ENCODE results near the gene UBL7.
A peak's percentile ranks its signal among the peaks of the same experiment; 100 is the strongest.

UBL7 gene

GRCh38 chr15:74460871-74461846 is at the start of gene UBL7:
TSS of gene UBL7 (minus strand) at chr15:74461160. CDS start at chr15:74458867, 2,293 bp downstream.
- H3K9ac ChIP-seq (ENCODE audit: low read depth, low read length): peak within 1 kb of the TSS; percentile 81
- H3K9me3 ChIP-seq (ENCODE audit: control insufficient read depth, insufficient read depth, low read length): no peaks in the 10 kb centered on the region; the same call in 1 of the 2 replicates

GRCh38 chr15:74506515-74506840 is 45.5 kb upstream of the UBL7 start:
- Histone ChIP-seq H3K9me3 (ENCODE audit: control insufficient read depth, insufficient read depth, low read length) (no peaks in the 10 kb centered on the region), H3K36me3 (ENCODE audit: insufficient read depth, low read length) (no peaks in the 10 kb centered on the region), H3K4me1 (ENCODE audit: insufficient read depth, low read length) (no peaks in the 10 kb centered on the region), H3K9ac (ENCODE audit: low read depth, low read length) (no peak overlapping the region)

More at GRCh38 chr15:74460871-74461846, at the start of gene UBL7:
- H3K36me3 ChIP-seq (ENCODE audit: insufficient read depth, low read length): peaks cover 2% of the 10 kb centered on the region; the same call in 1 of the 2 replicates
- no peaks in the 10 kb centered on the region for H3K4me1 ChIP-seq (ENCODE audit: insufficient read depth, low read length)

GRCh38 chr15:74505837-74506514 is 45.0 kb upstream of the UBL7 start:
- Histone ChIP-seq H3K36me3 (ENCODE audit: insufficient read depth, low read length) (no peaks in the 10 kb centered on the region), H3K4me1 (ENCODE audit: insufficient read depth, low read length) (no peaks in the 10 kb centered on the region), H3K9ac (ENCODE audit: low read depth, low read length) (no peak overlapping the region), H3K9me3 (ENCODE audit: control insufficient read depth, insufficient read depth, low read length) (no peaks in the 10 kb centered on the region)

GRCh38 chr15:74504836-74505235 is 43.9 kb upstream of the UBL7 start:
- H3K36me3 ChIP-seq (ENCODE audit: insufficient read depth, low read length): no peaks in the 10 kb centered on the region
- no peaks in the 10 kb centered on the region for H3K9me3 ChIP-seq (ENCODE audit: control insufficient read depth, insufficient read depth, low read length)
- no peak overlapping the region for H3K9ac ChIP-seq (ENCODE audit: low read depth, low read length)
- no peaks in the 10 kb centered on the region for H3K4me1 ChIP-seq (ENCODE audit: insufficient read depth, low read length)

- no peaks in the 10 kb centered on the region for H3K9me3 ChIP-seq (ENCODE audit: control insufficient read depth, insufficient read depth, low read length)
- H3K4me1 ChIP-seq (ENCODE audit: insufficient read depth, low read length): no peaks in the 10 kb centered on the region
- no peaks in the 10 kb centered on the region for H3K36me3 ChIP-seq (ENCODE audit: insufficient read depth, low read length)
- no peak overlapping the region for H3K9ac ChIP-seq (ENCODE audit: low read depth, low read length)
Observed at GRCh38 chr15:74504418-74504817, 43.5 kb upstream of the UBL7 start.

- Histone ChIP-seq H3K36me3 (ENCODE audit: insufficient read depth, low read length) (no peaks in the 10 kb centered on the region), H3K4me1 (ENCODE audit: insufficient read depth, low read length) (no peaks in the 10 kb centered on the region), H3K9me3 (ENCODE audit: control insufficient read depth, insufficient read depth, low read length) (no peaks in the 10 kb centered on the region), H3K9ac (ENCODE audit: low read depth, low read length) (no peak overlapping the region)
Observed at GRCh38 chr15:74502301-74502700, 41.3 kb upstream of the UBL7 start.

GRCh38 chr15:74500401-74500800 is 39.4 kb upstream of the UBL7 start:
- Histone ChIP-seq H3K9me3 (ENCODE audit: control insufficient read depth, insufficient read depth, low read length) (no peaks in the 10 kb centered on the region), H3K4me1 (ENCODE audit: insufficient read depth, low read length) (no peaks in the 10 kb centered on the region), H3K36me3 (ENCODE audit: insufficient read depth, low read length) (no peaks in the 10 kb centered on the region), H3K9ac (ENCODE audit: low read depth, low read length) (no peak overlapping the region)

- Histone ChIP-seq H3K9me3 (ENCODE audit: control insufficient read depth, insufficient read depth, low read length) (no peaks in the 10 kb centered on the region), H3K4me1 (ENCODE audit: insufficient read depth, low read length) (no peaks in the 10 kb centered on the region), H3K36me3 (ENCODE audit: insufficient read depth, low read length) (no peaks in the 10 kb centered on the region), H3K9ac (ENCODE audit: low read depth, low read length) (no peak overlapping the region)
Observed at GRCh38 chr15:74499366-74499765, 38.4 kb upstream of the UBL7 start.

- Histone ChIP-seq H3K36me3 (ENCODE audit: insufficient read depth, low read length) (no peaks in the 10 kb centered on the region), H3K4me1 (ENCODE audit: insufficient read depth, low read length) (no peaks in the 10 kb centered on the region), H3K9ac (ENCODE audit: low read depth, low read length) (no peak overlapping the region), H3K9me3 (ENCODE audit: control insufficient read depth, insufficient read depth, low read length) (no peaks in the 10 kb centered on the region)
Observed at GRCh38 chr15:74497584-74497983, 36.6 kb upstream of the UBL7 start.

- Histone ChIP-seq H3K4me1 (ENCODE audit: insufficient read depth, low read length) (no peaks in the 10 kb centered on the region), H3K36me3 (ENCODE audit: insufficient read depth, low read length) (no peaks in the 10 kb centered on the region), H3K9ac (ENCODE audit: low read depth, low read length) (no peak overlapping the region), H3K9me3 (ENCODE audit: control insufficient read depth, insufficient read depth, low read length) (no peaks in the 10 kb centered on the region)
Observed at GRCh38 chr15:74496648-74497047, 35.7 kb upstream of the UBL7 start.

- Histone ChIP-seq H3K9me3 (ENCODE audit: control insufficient read depth, insufficient read depth, low read length) (no peaks in the 10 kb centered on the region), H3K36me3 (ENCODE audit: insufficient read depth, low read length) (no peaks in the 10 kb centered on the region), H3K4me1 (ENCODE audit: insufficient read depth, low read length) (0 out of 2 replicates have a peak, but pooled peaks cover 3% of the 10 kb centered on the region), H3K9ac (ENCODE audit: low read depth, low read length) (0 out of 2 replicates have a peak overlapping the region, but pooled peaks have one; percentile 2)
Observed at GRCh38 chr15:74490339-74490689, 29.4 kb upstream of the UBL7 start.

GRCh38 chr15:74489518-74490338 is 28.8 kb upstream of the UBL7 start:
- 0 out of 2 replicates have a peak overlapping the region, but pooled peaks have one; percentile 2 for H3K9ac ChIP-seq (ENCODE audit: low read depth, low read length)
- H3K9me3 ChIP-seq (ENCODE audit: control insufficient read depth, insufficient read depth, low read length): no peaks in the 10 kb centered on the region
- H3K4me1 ChIP-seq (ENCODE audit: insufficient read depth, low read length): 0 out of 2 replicates have a peak, but pooled peaks cover 3% of the 10 kb centered on the region
- no peaks in the 10 kb centered on the region for H3K36me3 ChIP-seq (ENCODE audit: insufficient read depth, low read length)

GRCh38 chr15:74488776-74489175 is 27.8 kb upstream of the UBL7 start:
- Histone ChIP-seq H3K4me1 (ENCODE audit: insufficient read depth, low read length) (0 out of 2 replicates have a peak, but pooled peaks cover 3% of the 10 kb centered on the region), H3K9ac (ENCODE audit: low read depth, low read length) (no peak overlapping the region)

GRCh38 chr15:74482661-74483060 is 21.7 kb upstream of the UBL7 start:
- Histone ChIP-seq H3K9me3 (ENCODE audit: control insufficient read depth, insufficient read depth, low read length) (no peaks in the 10 kb centered on the region), H3K4me1 (ENCODE audit: insufficient read depth, low read length) (no peaks in the 10 kb centered on the region), H3K36me3 (ENCODE audit: insufficient read depth, low read length) (no peaks in the 10 kb centered on the region), H3K9ac (ENCODE audit: low read depth, low read length) (no peak overlapping the region)

More at GRCh38 chr15:74488776-74489175, 27.8 kb upstream of the UBL7 start:
- Histone ChIP-seq H3K9me3 (ENCODE audit: control insufficient read depth, insufficient read depth, low read length) (no peaks in the 10 kb centered on the region), H3K36me3 (ENCODE audit: insufficient read depth, low read length) (no peaks in the 10 kb centered on the region)
